Activated T-cell treated with anti-CD3 and anti-CD28 coated beads, Interleukin-2, amount 50 U/mL, for 1 hour (primary cell): ENCODE data around the gene SORBS1.
"Not testable (repeated sequence)": the region's sequence is repeated elsewhere in the genome, so short reads cannot be mapped to it uniquely, and the experiment has no call there.

ENCODE experiments used
- DNase-seq: peaks from one replicate; pipeline ENCODE4 v3.0.0-alpha.2; 2020

SORBS1 gene

GRCh38 chr10:95480102-95480900 is 80.9 kb downstream of the SORBS1 start:
- no peak for DNase-seq

GRCh38 chr10:95478935-95479334 is 82.2 kb downstream of the SORBS1 start:
- DNase-seq = no peak

DNA sequence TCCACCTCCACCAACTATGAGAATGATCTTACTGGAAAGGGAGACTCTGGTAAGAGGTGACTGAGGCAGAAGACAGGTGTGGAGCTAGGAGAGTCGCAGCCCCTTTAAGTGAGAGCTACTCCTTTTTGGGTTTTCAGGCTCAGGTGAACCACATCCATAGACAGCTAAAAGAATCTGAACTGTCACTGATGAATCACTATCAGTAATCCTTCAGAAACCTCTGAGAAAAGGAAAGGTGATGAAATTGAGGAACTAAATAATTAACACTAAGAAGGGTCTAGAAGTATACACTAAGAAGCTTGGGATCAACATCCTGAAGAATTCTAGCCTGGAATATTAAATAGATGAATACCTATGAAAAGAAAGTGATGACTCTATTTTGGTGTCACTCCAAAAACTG is 83.0 kb downstream of the SORBS1 start:
- no peak for DNase-seq

DNA sequence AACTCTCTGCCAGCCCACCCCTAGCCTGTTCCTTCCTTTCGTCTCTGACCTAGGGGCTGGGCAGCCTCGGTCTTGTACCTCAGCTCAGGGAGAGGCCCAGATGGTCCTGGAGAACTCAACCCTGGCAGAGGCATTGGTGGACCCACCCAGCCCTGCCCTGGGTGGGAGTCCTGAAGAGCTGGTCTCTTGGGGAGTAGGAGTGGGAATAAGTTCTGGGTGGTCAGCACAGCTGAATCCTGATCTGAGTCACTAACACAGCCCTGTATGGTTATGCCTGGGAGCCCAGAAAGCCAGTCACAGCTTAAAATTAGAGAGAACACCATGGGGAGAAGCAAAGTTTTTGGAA is 84.0 kb downstream of the SORBS1 start:
- DNase-seq = no peak

DNA sequence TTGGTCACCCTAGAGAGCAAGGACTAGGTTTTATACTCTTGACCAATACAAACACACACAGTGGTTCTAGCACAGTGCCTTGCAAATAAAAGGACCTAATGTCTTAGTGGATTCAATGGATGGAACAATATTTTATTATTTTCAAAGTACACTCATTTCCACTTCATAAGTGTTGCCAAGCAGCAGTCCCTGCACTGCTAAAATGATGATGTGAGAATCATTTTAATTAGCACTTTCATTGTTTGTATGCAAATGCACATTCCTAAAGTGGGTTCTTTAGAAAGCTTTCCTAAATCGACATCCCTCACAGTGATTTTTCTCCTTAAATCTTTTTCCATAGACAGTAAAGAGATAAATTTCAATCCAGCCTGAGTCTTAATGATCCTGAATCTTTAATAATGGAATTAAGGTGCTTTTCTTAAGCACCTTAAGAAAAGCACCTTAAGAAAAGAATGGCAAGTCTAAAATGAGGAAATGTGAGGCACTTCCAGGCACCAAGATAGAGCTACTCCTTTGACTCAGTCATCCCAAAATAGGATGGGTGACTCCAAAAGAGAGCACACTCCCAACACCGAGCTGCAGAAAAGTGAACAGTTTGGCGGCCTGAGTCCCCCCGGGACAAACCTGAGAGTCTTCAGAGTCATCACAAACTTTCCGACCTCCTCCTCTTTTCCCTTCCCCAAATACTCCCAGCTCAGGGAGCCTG is 84.5 kb downstream of the SORBS1 start:
- no peak for DNase-seq

DNA sequence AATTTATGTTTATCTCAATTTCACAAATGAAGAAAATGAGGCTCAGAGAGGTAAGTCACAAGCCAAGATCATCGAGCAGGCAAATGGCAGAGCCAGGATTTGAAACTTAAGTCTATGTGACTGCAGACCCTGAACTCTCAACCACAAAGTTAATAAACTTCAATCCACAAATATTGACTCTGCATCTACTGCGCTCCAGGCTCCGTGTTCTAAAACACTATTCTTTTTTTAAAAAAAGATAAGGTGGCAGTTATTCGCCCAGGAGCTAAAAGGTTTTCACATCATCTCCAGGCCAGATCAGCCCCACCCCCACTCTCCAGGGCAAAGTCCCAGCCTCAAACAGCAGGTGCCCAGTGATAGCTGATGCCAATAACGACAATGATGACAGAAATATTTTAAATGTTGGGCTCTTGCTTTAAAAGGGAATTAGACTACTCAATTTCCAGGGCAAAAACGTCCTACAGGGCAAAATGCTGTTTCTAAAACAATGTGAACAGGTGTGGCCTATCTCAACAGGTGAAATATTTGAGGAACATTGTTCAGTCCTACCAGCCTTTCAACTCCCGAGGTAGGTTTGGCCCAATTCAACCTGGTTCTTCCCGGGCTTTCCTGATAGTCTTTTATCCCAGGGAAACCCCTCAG is 85.2 kb downstream of the SORBS1 start:
- DNase-seq = no peak

- DNase-seq = no peak
These were observed 86.2 kb downstream of the SORBS1 start for GRCh38 chr10:95475003-95475383.

DNA sequence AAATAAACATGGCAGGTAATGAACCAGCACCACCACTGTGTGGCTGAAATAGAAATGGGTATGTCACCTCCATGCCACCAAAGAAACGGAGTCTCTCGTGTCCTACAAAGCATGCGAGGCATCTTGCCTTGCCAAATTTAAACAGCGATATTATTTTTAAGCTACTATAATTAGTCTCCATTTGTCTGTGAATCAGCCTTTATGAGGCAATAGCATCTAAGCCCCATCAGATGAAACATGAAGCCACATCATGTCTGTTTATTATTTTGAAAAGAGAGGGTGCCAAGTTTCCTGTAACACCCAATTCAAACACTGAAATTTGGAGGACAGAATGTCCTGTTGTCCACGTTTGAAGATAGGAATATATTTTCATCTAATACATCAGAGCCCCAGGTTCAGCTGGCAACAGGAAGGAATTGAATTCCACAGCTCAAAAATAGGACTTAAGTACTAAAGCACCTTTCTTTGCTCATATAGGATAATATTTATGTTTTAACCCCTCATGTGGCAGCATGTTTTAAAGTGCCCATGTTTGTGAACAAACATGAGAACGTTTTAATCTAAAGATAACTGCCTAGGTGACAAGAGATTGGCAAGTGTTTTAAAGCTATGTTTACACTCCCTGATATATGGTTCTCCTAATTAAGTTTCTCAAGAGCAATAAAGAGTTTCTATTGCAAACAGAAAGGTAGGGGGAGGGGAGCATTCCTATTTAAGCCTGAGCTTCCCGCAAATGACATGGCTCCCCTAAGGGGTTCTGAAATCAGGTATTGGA is 86.8 kb downstream of the SORBS1 start:
- DNase-seq = no peak

DNA sequence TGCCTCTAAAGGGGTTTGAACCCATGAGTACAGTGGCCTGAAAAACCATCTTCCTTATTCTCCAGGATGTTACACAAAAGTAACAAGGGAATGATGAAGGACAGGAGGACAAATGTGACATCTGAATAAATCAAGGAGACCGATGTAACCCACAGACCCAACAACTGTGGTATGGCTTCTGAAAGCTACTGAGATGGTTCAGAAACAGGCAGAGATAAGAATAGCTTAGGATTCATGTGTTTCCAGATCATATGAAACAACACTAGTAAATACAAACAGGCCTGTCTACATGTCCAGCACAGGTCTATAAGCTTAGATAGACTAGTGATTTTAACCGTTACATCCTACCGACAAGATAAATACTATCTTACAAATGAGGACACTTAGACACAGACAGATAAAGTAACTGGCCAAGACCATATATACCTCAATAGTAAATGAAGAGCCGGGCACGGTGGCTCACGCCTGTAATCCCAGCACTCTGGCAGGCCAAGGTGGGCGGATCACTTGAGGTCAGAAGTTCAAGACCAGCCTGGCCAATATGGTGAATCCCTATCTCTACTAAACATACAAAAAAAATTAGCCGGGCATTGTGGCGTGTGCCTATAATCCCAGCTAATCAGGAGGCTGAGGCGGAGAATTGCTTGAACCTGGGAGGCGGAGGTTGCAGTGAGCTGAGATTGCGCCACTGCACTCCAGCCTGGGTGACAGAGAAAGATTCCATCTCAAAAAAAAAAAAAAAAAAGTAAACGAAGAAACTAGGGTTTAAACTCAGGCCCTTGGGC is 88.7 kb downstream of the SORBS1 start:
- no peak for DNase-seq

DNA sequence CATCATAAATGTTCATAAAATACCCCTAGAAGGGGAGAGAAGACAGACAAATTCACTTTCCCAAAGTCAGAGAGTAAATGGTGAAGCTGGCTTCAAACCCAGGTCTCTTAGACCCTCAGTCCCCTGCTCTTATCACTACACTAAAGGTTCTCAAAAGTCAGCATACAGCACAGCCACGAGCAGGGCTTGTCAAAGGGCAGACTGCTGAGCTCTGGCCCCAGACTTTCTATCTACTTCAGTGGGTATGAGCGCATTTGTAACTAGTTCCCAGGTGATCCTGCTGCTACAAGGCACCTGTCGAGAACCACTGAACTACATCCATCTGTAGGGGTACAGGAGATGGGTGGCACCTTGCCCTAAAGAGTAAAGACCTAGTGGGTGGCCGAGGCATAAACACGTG is 91.5 kb downstream of the SORBS1 start:
- no peak for DNase-seq

DNA sequence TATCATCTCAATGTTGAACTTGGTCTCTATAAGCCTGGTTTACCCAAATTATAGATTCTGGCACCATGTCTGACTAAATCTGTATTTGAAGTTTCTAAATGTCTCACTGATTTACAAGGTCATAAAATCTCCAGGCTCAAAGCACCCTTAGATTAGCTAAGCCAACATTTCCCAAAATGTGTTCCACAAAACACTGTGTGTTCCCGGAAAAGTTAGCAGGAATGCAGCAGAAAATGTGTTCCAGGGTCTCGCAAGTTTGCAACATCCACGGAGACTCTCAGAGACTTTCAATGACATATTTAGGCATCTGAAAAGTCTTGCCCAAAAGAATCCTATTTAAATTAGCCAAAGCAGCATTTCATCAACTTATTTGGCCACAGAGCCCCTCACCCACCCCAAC is 91.9 kb downstream of the SORBS1 start:
- no peak for DNase-seq

DNA sequence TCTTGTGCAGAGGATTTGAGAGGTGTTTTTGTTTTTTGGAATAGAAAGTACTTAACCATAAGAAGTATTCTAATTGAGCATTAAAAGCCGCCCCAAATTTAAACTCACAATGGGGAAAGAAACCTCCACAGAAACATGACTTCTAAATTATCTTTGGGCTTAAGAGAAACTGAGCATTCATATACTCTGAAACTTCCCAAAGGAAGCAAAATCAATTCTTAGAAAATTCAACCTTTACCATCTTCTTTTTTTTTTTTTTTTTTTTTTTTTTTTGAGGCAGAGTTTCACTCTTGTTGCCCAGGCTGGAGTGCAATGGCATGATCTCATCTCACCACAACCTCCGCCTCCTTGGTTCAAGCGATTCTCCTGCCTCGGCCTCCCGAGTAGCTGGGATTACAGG is 93.5 kb downstream of the SORBS1 start:
- DNase-seq = not testable (repeated sequence)

- DNase-seq = no peak
These were observed 94.0 kb downstream of the SORBS1 start for GRCh38 chr10:95467162-95467599.

DNA sequence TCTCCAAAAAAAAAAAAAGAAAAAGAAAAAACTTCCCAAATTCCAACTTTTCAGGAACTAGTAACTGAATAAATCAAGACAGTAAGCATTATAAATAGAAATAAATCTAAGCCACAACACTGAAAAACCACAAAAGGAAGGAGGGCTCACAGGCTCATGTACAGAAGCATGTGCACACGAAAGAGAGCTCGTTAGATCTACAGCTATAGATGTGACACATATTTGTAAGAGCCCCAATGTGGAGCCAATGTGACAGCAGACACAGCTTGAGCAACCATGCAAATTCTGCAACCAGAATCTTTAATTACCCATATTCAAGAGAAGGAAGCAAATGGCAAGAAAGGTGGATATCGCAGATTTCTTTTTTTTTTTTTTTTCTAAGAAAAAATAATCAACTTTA is 94.7 kb downstream of the SORBS1 start:
- no peak for DNase-seq

GRCh38 chr10:95464280-95464679 is 96.9 kb downstream of the SORBS1 start:
- DNase-seq = no peak

DNA sequence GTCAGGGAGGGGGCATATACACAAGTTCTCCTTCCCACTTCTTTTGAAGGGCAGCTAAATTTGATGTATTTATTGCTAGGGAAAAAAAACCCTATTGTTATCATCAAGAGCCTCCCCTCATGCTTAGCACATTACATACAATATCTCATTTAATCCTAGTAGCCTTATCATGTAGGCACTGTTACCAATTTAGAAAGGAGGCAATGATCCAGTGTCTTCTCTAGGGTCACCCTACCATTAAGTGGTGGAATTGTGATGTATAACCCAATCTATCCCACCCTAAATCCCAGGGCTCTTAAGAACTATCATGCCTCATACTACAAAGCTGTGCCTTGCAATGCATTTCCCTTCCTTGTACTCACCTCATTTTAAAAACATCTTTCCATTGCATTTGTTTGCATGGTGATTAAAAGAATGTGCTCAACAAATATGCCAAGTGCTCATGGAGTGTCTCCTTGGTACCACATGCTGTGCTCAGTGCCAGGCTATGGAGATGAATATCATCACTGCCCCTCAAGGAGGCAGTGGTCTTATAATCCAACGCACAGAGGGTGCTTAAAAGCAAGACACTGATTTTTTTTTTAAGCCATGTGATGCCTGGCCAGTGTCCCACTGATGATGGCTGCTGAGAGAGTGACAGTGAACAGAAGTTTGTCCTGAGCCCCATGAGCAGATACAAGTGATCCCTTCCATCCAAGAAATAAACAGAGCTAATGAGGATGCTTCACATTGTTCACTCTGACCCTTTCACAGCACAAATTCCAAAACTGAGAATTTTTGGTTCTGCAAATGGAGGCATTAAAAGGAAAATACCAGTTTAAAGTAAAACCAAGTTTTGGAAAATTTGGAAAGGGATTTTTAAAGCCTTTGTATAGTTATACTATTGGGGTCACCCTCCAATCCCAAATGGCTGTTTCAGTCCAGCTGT is 98.2 kb downstream of the SORBS1 start:
- no peak for DNase-seq

DNA sequence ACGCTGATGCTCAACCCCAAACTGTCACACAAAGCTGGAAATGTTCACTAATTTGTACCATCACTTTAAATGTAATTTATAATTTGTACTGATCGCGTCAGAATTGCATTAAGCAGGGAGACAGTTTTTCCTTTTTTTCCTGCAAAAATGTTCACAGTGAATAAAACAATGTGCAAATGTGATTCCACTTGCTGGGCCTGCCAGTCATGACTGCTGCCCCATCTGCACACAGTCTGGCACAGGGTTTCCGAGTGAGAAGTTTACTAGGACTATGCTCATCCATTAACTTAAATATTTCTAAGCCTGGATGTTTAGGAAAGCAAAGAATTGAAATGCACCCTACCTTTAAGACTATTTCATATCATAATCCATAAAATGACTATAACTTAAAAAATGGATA is 99.6 kb downstream of the SORBS1 start:
- no peak for DNase-seq

GRCh38 chr10:95459446-95460045 is 101.6 kb downstream of the SORBS1 start:
- DNase-seq = no peak

DNA sequence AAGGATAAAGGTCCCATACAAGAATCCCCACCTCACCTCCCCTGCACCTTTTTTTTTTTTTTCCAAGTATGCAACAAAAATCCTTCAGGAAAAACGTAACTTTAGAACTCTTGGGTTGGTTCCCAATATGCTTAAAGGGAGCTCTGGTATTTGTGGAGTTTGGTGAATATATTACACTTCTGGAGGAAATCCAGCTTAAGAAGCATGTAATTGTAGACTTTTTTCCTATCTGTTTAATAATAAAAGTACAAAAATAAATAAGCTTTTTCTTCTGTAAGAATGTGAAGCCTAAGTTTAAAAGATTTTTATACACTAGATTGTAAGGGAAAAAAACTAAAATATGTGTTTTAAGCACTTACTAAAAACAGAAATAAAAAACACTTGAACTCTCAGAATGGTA is 102.3 kb downstream of the SORBS1 start:
- DNase-seq = no peak

DNA sequence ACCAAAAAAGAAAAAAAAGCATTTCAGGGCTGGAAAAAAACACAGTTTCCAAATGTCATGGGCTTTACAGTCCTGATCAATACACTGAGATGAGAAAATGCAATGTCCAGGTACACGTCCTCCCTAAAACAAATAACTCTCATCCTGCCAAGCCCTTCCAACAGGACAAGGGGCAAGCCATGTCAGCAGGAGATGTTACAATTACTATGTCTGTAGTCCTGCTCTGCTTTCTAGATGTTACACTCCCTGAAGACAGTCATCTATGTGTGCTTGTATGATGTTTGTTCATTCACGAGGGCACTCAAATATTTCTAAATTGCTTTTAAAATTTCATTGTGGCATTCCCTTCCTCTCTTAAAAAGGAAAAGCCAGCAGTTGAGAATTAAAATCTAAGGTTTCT is 103.2 kb downstream of the SORBS1 start:
- no peak for DNase-seq

DNA sequence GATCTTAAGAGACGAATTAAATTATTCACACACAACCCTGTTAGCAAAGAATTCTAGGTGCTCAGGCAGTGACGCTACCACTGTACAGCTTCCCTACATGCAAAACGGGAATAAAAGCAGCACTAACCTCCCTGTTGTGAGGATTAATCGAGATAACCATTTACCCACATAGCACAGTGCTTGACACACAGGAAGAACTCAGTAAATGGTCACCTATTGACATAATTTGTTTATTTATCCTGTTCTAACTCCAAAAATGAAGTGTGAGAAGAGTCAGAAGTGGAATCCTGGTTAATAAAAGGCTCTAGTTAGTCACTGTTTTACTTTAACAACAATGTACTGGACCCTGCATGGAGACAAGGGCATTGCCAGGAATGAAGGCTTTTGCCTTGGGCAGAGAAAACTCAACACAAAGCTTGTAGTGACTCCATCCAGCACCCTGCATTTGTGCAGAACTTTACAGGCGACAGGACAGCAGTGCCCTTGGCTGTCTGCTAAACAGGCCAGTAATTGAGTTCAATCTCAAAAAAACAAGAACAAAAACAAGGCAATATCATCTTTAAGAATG is 103.8 kb downstream of the SORBS1 start:
- no peak for DNase-seq
